Natural killer cell (primary cell): ENCODE measurements around the gene SPPL3. TPM values are rescaled to one million over a fixed set of nuclear protein-coding genes. Genes with fewer than 3 reads are reported as not detected.
"Not testable (repeated sequence)": the region's sequence is repeated elsewhere in the genome, so short reads cannot be mapped to it uniquely, and the experiment has no call there.

Source experiments
- ATAC-seq, 3 donors: fragments of 150-1000 bp in 2 of 3; fragments of 200-7000 bp in 1 of 3; cut with Tn5 transposase; 1 replicate in 1 of 3; 2 replicates in 2 of 3; pipeline ENCODE4 v1.10.0; 2021; ENCODE audit warnings: mild to moderate bottlenecking in 2 of 3, moderate library complexity in 2 of 3
- DNase-seq, 2 donors: peaks; one replicate each; pipeline versions ENCODE4 v3.0.0 to v3.0.0-alpha.2; 2013 to 2021; ENCODE audit warnings: mixed read lengths in 1 of 2
- H3K27ac ChIP-seq: one replicate; pipeline ENCODE4 v1.5.1; 2013; ENCODE audit warnings: mild to moderate bottlenecking, low read length
- H3K27me3 ChIP-seq: one replicate; pipeline ENCODE4 v1.6.1; 2013; ENCODE audit warnings: low read length; ENCODE audit not compliant: control insufficient read depth, insufficient read depth
- H3K36me3 ChIP-seq: one replicate; pipeline ENCODE4 v1.6.1; 2013; ENCODE audit warnings: low read length; ENCODE audit not compliant: control insufficient read depth, insufficient read depth
- H3K4me1 ChIP-seq: one replicate; pipeline ENCODE4 v1.6.1; 2013; ENCODE audit warnings: low read length; ENCODE audit not compliant: control insufficient read depth, insufficient read depth
- H3K4me3 ChIP-seq: one replicate; pipeline ENCODE4 v1.5.1; 2013; ENCODE audit warnings: low read length
- H3K9me3 ChIP-seq: one replicate; pipeline ENCODE4 v1.6.1; 2013; ENCODE audit warnings: low read length; ENCODE audit not compliant: control insufficient read depth, insufficient read depth
- H3K27ac Mint-ChIP-seq, 2 donors: one replicate each; pipeline ENCODE4 v1.8.0; 2022; ENCODE audit warnings: mild to moderate bottlenecking in 2 of 2, mixed read lengths in 2 of 2, moderate library complexity in 1 of 2
- H3K27me3 Mint-ChIP-seq, 2 donors: one replicate each; pipeline ENCODE4 v1.8.0; 2022; ENCODE audit warnings: low read depth in 2 of 2, mixed read lengths in 2 of 2
- H3K36me3 Mint-ChIP-seq: one replicate; pipeline ENCODE4 v1.8.0; 2022; ENCODE audit warnings: mixed read lengths
- H3K4me1 Mint-ChIP-seq, 2 donors: one replicate each; pipeline ENCODE4 v1.8.0; 2022; ENCODE audit warnings: mixed read lengths in 2 of 2
- H3K4me3 Mint-ChIP-seq: one replicate; pipeline ENCODE4 v1.8.0; 2022; ENCODE audit warnings: mild to moderate bottlenecking, moderate library complexity, mixed read lengths
- H3K9me3 Mint-ChIP-seq, 2 donors: one replicate each; pipeline ENCODE4 v1.8.0; 2022; ENCODE audit warnings: mixed read lengths in 2 of 2
- CTCF ChIP-seq: fragments of 200-600 bp; IDR thresholded peaks from one replicate; pipeline ENCODE4 v1.8.0; 2022; ENCODE audit warnings: antibody characterized with exemption
- WGBS: methylation state at CpG from one replicate; pipeline ENCODE4 v1.1.7; 2013; ENCODE audit warnings: missing lambda C conversion rate; ENCODE audit not compliant: insufficient coverage; 5-methylcytosine and 5-hydroxymethylcytosine counted together
- intact Hi-C: fragments of 100-400 bp; cut with micrococcal nuclease; formaldehyde crosslinking; loops from one replicate; pipeline ENCODE4 v1.14.2; 2022
- total RNA-seq, 4 donors: library from RNA; stranded (reverse); fragments of 120-200 nt in 1 of 4; gene quantifications; one replicate each; pipeline versions ENCODE4 v1.2.3 to v1.2.4, GENCODE V29; 2013 to 2022

SPPL3 gene
- total RNA-seq, 3 donors from 2014 or later (not counting 1 experiment from before 2014, with no cell fraction given), result 31.5 to 40.2 (median 39.9) TPM

GRCh38 chr12:120903412-120904196, 554 bp downstream of the SPPL3 start:
- DNase-seq, result peak; percentile 45 to 81
- Mint-ChIP-seq H3K27ac (peak overlapping the region; percentile 83 to 95), H3K27me3 (no peaks in the 10 kb centered on the region), H3K4me3 (peak overlapping the region; percentile 99), H3K36me3 (no peaks in the 10 kb centered on the region), H3K4me1 (peaks cover 37 to 41% of the 10 kb centered on the region in 2 donors), H3K9me3 (no peaks in the 10 kb centered on the region)
- Histone ChIP-seq H3K27ac (peak overlapping the region; percentile 47), H3K9me3 (no peaks in the 10 kb centered on the region), H3K4me3 (peak overlapping the region; percentile 83), H3K27me3 (no peaks in the 10 kb centered on the region), H3K36me3 (peaks cover 5% of the 10 kb centered on the region), H3K4me1 (peaks cover 19% of the 10 kb centered on the region)
- intact Hi-C loops, result no loop called here
- no peak for TF ChIP-seq CTCF
- ATAC-seq, result peak; percentile 64 to 76 (median 69)
- under 1% methylated on average over 81 of the region's 85 CpGs for WGBS

GRCh38 chr12:120902846-120903411, 1.2 kb downstream of the SPPL3 start:
- H3K36me3 ChIP-seq, result peaks cover 5% of the 10 kb centered on the region
- no peak for TF ChIP-seq CTCF
- WGBS, result 4% methylated on average over 15 of the region's 15 CpGs
- peak overlapping the region; percentile 83 to 95 for H3K27ac Mint-ChIP-seq
- H3K4me1 ChIP-seq, result peaks cover 21% of the 10 kb centered on the region
- no peaks in the 10 kb centered on the region for H3K9me3 ChIP-seq
- peak in 1 of 2 donors; percentile 27 for DNase-seq
- peaks cover 42 to 47% of the 10 kb centered on the region in 2 donors for H3K4me1 Mint-ChIP-seq
- H3K36me3 Mint-ChIP-seq, result no peaks in the 10 kb centered on the region
- H3K4me3 Mint-ChIP-seq, result peak overlapping the region; percentile 99
- H3K27ac ChIP-seq, result peak overlapping the region; percentile 47
- intact Hi-C loops, result no loop called here
- H3K27me3 Mint-ChIP-seq, result no peaks in the 10 kb centered on the region
- H3K27me3 ChIP-seq, result no peaks in the 10 kb centered on the region
- H3K9me3 Mint-ChIP-seq, result no peaks in the 10 kb centered on the region
- ATAC-seq, result no peak
- peak overlapping the region; percentile 83 for H3K4me3 ChIP-seq

- intact Hi-C loops, result no loop called here
- WGBS, result 89% methylated on average over 4 of the region's 4 CpGs
- no peak overlapping the region for H3K4me3 ChIP-seq
- no peaks in the 10 kb centered on the region for H3K36me3 Mint-ChIP-seq
- no peak for TF ChIP-seq CTCF
- DNase-seq (no peak), ATAC-seq (no peak)
- no peaks in the 10 kb centered on the region for H3K9me3 Mint-ChIP-seq
- peaks cover 22% of the 10 kb centered on the region for H3K4me1 ChIP-seq
- H3K36me3 ChIP-seq, result peaks cover 5% of the 10 kb centered on the region
- H3K4me3 Mint-ChIP-seq, result peak overlapping the region; percentile 99
- H3K27me3 ChIP-seq, result no peaks in the 10 kb centered on the region
- peak overlapping the region; percentile 83 to 95 for H3K27ac Mint-ChIP-seq
- H3K27me3 Mint-ChIP-seq, result no peaks in the 10 kb centered on the region
- no peaks in the 10 kb centered on the region for H3K9me3 ChIP-seq
- peak overlapping the region; percentile 30 for H3K27ac ChIP-seq
- peaks cover 46 to 51% of the 10 kb centered on the region in 2 donors for H3K4me1 Mint-ChIP-seq
Observed at GRCh38 chr12:120901818-120902217, 2.3 kb downstream of the SPPL3 start.

- ATAC-seq, H3K27me3 Mint-ChIP-seq, H3K9me3 Mint-ChIP-seq, H3K4me3 ChIP-seq, H3K27ac ChIP-seq, H3K4me3 Mint-ChIP-seq, H3K9me3 ChIP-seq, H3K36me3 ChIP-seq, H3K27me3 ChIP-seq, DNase-seq, H3K27ac Mint-ChIP-seq, intact Hi-C loops, H3K36me3 Mint-ChIP-seq: not testable (repeated sequence)
- peaks cover 22% of the 10 kb centered on the region for H3K4me1 ChIP-seq
- WGBS, result 96% methylated on average over 5 of the region's 5 CpGs
- peaks cover 50 to 56% of the 10 kb centered on the region in 2 donors for H3K4me1 Mint-ChIP-seq
Observed at GRCh38 chr12:120901101-120901500, 3.1 kb downstream of the SPPL3 start.
